SKM-1 (cell line): ENCODE data around the gene CHCHD6.

Source experiments
- DNase-seq: peaks from one replicate; lab custom pipeline; 2025; ENCODE audit not compliant: unreplicated experiment; lab: John Stamatoyannopoulos, UW

Gene CHCHD6

DNA sequence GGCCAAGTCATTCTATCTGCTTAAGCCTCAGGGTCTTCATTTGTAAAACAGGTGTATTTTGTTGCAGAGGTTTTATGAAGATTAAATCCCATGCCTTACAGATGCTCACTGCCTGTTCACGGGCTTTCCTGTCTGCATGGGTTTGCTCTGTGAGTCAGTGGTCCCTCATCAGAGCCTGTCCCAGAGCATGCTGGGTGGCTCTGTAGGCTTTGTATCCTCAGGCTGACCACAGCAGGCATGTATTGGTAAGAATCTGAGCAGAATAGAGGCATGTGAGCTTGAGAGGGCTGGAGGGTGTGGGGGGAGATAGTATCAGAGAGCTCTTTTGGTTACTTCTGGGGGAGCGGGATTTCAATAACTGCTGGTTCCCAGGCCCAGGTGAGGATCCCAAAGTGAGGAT, 233.5 kb downstream of the CHCHD6 start:
- DNase-seq: no peak

DNA sequence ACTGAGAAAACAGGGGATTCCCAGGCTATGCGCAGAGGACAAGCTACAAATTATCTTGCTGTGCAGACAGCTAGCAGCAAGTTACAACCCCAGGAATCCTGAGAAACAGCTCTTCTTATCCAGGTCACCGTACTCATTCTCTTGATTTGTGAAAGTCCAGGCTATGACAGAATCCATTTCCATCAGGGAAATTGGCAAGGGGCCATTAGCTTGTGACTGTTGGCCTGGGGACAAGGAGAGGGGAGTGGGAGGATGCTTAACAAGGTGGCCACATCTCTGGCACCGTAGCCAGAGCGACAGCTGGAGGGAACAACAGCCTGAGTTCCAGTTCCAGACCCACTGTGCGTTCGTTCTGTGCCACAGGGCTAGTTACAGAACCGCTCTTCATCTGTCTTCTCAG, 233.9 kb downstream of the CHCHD6 start:
- DNase-seq: no peak

DNA sequence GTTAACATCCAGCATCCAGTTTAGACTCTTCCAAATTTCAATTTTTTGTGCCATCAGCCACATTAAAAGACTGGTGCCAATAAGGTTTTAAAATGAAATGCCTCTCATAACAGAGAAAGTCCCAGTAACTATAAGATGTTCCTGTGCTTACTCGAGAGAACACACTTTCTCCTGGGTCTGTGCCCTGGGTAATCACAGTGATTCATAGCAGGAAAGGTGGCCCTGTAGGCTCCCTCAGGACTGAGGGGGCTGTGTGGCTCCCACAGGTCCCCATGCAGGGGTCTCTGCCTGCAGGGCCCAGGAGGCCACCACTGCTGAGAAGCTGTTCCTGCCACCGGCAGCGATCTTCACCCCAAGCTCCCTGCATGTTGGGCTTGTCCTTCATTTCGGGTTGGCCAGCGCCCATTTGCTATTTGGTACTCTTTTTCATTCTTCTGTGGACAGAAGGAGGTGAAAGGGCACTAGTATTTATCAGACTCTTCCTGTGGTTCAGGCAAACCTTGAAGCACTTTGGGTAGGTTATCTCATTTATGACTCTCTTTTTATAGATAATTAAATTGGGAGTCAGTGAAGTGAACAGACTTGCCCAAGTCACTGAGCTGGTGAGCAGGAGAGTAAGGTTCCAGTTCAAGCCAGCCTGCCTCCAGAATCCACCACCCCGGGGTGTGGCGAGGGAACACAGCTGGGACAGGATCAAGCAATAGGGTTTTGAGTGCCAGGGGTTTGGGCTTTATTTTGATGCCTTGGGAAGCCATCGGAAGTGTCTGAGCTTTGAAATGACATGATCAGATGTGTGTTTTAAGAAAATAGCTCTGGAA, 234.7 kb downstream of the CHCHD6 start:
- no peak for DNase-seq

DNA sequence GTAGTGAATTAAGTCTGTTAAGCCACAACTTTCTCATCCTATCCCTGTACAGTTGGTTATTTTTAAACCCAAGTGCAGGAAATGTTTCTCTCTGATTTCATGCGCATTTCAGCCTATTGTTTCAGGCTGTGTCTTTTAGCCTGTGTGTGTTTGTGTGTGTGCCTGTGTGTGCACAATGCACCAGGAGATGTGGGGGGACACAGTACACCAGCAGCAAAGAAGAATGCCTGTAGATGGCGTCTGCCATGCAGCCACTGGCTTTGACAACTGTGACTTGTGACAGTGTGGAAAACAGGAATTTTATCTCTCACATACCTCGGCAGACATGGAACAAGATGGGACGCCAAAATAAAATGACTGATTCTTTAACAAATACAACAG, 235.3 kb downstream of the CHCHD6 start:
- DNase-seq: no peak

DNA sequence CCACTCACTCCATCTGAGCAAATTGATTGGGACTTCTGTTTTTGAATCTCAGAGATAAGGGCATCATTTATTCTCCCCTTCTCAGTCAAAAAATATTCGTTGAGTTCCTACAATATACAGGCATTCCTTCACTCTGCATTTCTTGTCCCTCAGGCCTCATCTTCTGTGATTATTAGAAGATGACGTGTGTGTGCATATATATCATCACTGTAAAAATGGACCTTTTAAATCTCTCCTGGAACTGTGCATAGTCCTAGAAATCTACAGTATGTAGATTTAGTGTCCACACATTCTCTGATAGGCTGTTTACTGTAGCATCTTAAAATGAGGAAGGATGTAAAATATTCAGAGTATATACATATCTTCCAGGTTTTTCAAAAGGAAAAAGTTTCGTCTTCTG, 235.7 kb downstream of the CHCHD6 start:
- DNase-seq: no peak

DNA sequence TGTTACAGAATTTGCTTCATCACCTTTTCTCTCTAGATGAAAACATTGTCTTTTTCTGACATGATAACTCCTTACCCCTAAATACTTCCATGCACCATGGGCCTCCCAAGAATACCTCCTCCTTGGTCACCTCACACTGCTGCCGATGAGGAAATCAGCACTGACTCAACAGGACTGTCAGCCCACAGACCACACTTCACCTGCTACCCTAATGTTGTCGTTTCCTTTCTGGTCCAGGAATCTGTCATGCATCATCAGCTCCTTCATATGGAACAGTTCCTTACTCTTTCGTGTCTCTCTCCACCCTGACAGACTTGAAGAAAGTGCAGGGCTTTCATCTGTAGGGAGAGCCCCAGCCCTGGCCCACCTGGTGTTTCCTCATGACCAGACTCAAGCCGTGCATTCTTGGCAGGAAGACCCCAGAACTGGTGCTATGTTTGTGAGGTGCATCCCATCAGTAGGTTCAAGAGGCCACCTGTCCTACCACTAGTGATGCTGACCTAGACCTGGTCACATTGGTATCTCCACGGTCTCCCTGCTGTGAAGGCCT, 237.8 kb downstream of the CHCHD6 start:
- no peak for DNase-seq

DNA sequence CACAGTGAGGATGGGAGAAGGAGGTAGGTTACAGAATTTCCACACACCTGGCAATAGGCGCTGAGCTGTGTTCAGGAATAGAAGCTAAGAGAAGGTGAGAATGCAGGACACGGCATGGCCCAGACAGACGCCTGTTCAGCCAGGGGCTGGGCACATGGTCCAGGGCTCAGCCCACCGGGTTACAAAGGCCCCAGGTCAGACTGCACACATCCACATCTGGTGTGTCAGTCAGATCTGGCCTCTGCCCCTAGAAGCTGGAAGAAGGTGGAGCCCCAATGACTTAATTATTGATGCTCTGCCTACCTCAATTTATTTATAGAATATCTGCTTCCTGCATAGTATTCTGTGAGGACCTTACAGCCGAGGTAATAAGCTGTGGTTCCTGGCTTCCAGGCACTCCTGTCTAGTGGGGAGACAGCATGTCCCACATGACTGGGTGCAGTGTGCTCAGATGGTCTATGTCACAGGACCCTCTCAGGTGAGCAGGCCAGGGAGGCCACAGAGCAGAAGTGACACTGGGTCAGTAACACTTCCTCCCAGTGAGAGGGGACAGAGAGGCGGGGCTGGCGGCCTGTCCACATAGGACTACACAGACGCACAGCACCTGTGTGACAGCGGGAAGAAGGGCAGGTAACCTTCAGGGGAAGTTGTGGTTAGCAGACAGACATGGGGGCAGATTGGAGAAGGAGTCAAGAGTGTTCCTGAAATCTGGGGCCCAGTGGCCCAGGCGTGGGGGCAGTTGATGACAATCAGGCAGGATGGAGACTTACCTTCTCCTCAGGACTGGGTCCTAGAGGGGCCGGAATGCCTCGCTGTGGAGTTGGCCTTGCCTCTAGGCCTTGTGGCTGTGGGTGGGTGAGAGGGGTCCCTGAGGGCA, 240.3 kb downstream of the CHCHD6 start:
- DNase-seq: no peak

DNA sequence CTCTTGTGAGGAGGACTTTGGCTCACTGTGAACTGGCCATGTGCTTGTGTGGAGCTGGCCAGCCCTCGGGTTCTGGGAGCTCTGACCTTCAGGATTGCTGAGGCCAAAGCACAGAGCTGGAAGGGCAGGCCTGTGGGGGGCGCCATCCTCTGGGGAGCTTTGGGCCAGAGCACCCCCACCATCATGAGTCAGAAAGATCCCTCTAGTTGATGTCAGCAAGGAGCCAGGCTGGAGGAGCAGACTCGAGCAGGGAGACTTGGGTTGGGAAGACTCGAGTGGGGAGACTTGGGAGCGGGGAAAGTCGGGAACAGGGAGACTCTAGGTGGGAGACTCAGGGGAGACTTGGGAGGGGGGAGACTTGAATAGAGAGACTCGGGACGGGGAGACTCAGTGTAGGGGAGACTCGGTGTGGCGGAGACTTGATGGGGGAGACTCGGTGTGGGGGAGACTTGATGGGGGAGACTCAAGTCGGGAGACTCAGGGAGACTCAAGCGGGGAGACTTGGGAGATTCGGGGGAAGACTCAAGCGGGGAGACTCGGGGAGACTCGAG, 241.2 kb downstream of the CHCHD6 start:
- DNase-seq: no peak

DNA sequence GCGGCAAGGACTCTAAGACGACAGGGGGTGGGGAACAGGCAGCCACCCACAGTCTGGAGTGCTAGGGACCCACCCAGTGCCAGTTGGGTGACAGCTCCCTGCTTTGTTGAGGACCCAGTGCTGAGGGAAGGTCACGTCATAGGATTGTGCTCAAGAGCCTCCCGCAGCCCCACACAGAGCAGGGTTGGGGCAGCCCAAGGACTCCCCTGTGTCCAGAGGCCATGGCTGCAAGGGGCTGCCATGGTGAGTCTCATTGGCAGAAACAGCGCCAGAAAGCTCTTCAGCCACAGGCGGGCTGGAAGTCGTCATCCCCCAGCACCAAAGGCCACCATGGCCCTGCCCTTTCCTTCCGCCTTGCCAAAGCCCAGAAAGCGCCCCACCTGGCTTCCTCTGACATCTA, 241.9 kb downstream of the CHCHD6 start:
- no peak for DNase-seq

DNA sequence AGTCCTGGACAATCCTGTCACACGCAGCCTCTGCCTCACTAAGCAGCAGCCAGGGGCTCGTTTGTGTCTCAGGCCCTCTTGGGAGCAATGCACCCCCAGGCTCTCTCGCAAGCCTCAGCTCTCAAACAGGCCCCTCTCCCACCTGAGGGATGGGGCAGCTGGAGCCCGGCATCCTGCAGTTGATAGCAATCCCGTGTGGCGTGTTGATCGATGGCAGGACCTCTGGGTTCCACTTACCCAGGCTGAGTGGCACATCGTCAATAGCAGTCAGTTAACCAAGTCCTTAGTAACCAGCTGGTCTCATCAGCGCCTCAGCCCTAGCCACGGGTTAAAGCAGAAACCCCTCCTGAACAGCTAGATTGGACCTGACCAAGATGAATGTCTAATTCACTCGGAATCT, 242.4 kb downstream of the CHCHD6 start:
- DNase-seq: no peak

DNA sequence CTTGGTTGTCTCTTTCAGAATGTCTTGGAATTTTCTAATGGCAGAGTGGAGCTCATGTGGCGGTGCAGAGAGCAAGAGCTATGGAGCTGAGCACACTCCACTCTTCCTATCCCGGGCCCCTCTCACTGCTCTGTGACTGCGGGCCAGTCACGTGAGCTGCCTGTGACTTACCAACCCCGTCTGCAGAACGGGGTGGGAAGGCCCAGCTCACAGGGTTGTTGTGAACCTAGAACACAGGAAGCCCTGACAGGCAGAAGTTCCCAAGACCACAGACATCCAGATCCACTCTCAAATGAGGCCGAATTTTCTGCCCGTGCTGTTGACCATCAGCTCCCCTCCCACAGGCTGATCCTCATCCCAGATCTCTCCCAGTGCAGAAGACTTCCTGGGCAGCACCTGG, 243.4 kb downstream of the CHCHD6 start:
- no peak for DNase-seq

DNA sequence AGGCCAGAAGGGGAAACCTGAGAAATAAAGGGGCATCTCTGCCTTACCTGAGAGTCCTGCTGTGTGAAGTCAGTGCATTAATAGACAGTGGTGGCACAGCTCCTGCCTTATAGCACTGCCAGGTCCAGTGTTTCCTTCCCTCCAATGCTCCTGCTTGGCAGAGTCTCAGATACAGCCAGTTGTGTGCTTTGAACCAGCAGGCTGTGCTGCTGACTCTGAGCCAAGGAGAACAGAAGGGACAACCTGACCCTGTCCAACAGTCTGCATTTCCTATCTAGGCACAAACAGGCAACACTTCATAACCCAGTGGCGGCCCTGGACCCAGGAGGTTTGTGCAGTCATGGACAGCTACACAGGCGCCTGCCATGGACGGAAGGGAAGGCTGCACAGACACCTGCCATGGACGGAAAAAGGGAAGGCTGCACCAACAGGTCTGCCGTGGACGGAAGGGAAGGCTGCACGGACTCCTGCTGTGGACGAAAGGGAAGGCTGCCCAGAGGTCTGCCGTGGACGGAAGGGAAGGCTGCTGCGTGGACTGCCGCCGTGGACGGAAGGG, 245.0 kb downstream of the CHCHD6 start:
- DNase-seq: no peak

DNA sequence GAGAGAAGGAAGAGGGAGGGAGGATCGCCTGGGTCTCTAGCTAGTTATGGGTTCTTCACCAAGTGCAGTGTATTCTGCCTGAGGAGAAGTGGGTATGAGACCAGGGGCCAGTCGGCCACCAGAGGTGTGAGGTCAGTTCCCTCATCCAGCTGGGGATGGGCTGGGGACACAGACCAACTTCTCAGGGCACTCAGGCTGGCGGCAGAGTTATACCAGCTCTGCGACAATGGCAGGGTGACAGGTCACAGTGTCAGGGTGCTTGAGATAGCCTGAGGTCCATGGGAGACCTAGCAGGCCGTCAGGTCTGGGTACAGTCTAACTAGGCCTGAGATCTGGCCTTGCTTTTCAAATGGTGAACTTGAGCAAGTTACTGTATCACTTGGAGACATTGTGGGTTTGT, 247.5 kb downstream of the CHCHD6 start:
- no peak for DNase-seq

DNA sequence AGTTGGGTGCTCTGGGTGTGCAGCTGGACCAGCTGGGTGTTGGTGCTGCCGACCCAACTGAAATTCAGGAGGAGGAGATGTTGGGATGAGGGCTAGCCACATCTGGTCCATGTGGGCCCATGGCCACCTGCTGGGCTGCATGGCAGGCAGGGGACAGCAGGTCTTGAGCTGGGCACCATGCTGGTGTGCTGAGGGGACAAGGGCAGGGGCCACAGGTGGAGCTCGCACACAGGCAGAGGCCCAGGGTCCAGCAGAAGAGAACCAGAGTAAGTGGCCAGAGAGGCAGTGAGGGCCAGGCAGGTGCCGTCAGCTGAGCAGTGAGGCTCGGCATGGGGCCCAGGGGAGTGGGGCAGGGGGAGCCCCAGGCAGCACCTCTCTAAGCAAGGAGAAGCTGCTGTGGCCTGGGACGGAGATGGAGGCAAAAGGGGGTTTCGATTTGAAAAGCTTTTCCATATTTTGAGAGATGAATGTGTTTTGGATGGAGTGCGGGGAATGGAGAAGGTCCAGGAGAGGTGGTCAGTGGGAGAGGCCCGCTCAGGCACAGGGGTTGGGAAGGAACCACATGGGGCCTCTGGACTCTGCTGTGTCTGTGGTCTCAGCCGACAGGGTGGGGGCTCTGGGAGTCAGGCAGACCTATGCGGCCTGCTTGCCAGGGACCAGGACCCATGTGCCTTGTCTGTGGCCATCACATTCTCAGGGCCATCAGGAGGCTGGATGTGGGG, 248.4 kb downstream of the CHCHD6 start:
- DNase-seq: no peak

DNA sequence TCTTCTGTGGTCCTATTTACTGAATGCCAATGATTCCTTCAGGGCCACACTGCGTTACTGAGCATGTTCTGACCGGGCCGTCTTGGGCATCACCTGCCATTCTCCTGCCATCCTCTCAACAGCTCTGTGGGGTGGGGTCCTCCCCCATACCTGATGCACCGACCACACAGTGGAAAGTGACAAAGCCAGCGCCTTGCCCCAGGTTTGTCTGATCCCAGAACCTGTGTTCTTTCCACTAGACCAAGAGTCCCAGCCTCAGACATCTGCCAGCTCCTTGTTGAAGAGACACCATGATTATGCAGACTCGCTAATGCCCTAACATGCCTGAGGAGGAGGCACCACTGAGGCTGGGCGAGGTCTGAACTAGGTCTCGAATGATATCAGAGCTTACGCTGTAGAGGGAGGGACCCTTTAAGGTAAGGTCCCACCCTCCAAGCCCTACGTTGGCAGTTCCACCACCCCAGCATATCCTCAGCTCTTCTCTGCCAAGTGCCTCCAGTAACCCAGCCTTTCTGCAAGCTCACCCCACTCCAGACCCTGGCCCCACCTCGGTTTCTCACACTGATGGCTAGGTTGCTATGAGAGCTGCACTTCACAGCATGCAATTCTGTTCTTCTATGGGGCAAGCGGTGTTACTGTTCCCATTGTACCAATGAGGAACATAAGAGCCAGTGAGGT, 249.1 kb downstream of the CHCHD6 start:
- no peak for DNase-seq

DNA sequence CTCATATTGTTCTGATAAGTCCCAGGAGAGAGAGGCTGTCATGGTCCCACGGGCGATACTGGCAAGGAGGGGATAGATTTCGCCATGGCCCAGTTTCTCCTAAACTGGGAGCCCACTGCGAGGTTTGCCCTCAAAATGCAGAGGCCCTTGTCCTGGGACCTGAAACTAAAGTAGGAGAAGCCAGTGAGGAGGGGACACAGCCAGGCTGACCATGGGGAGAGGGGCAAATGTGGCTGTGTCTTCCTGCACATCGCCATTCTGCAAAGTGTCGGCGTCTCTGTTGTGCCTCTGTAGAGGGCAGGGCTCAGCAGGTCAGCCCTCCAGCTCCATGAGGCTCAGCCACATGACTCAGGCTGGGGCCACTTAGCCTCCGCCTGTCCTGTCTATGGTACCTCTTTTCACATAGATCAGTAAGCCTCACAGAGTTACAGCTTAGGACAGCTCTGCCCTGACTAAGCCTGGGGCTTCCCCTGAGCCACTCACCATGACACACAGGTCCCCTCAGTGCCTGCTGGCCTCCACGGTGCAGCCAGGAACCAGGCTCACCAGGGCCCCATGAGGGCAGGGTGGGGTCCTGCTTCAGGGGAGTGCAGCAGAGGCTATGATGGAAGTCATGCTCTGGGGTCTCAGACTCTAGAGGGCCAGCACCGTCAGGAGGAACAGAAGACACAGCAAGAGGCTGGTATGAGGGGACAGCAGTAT, 250.3 kb downstream of the CHCHD6 start:
- no peak for DNase-seq

DNA sequence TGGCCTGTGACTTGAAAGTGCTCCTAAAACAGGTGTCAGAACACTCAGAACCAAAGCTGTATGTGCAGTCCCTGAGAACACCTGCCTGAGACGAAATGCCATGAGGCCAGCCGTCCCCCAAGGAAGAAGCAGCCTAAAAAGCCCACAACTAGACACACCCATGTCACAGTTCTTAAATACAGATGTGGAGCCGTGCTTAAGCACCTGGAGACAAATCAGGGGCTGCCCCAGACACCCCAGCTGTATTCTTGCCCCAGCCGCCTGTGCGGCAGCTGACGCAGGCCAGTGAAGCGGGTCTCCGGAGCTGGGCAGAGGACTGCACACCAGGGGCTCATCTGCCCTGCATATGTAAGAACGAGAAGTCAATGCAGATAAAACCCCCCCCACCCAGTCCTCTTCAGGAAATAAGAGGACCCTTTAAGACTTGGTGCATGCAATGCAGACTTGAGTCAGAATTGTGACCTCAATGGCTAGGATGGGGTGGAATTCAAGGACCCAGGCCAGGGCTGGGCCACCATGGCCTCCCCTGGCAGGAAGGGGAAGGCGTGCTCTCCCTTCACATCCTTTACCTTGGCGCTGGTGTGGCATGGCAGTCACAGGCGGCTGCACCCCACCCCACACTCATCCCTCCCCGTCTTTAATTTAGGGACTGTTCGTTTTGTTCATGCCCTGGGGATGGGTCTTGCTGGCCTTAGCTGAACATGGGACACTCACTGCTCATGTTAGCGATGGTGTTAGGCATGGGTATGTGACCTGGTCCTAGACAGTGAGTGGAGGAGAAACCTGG, 251.2 kb downstream of the CHCHD6 start:
- DNase-seq: no peak

DNA sequence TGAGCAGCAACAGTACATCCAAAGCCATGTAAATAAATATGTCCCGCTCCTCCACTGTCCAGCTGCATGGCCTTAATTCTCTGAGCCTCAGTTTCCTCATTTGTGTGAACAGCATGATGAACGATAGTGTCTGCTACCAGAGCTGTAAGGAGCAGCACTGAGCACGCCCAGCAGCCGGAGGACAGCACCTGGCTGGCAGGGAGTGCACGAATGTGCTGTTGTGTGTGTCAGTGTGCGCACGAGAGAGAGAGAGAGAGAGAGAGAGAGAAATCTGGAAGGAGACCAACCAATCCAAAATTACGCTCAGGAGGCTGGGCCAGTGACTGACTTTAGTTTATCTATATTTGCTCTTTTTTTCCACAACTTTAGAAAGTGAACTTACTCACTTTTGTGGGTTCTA, 252.3 kb downstream of the CHCHD6 start:
- no peak for DNase-seq
